D721Med (cell line): ENCODE measurements around the gene CISH.

ENCODE experiments used
- DNase-seq: peaks from one replicate; pipeline ENCODE4 v3.0.0; 2011; ENCODE audit warnings: low spot score; ENCODE audit not compliant: insufficient read length
- FAIRE-seq: peaks from 2 replicates; lab custom pipeline; 2011; peaks lifted over from hg19 to GRCh38; lab: Jason Lieb, UNC
- CTCF ChIP-seq: IDR thresholded peaks from 2 replicates; pipeline ENCODE4 v1.5.1; 2012; ENCODE audit warnings: mild to moderate bottlenecking, control low read depth; ENCODE audit not compliant: insufficient read depth; ENCODE audit errors: missing control alignments

The CISH gene

GRCh38 chr3:50611464-50612233, at the start of gene CISH:
Gene CISH, minus strand, starts transcription at chr3:50611774. Its CDS starts 124 bp downstream, at chr3:50611650.
- peak; percentile 7 for TF ChIP-seq CTCF
- no peak for FAIRE-seq
- DNase-seq = peak; percentile 95

GRCh38 chr3:50660386-50660785, 48.8 kb upstream of the CISH start:
- DNase-seq (no peak), FAIRE-seq (no peak)
- no peak for TF ChIP-seq CTCF

GRCh38 chr3:50658831-50659230, 47.3 kb upstream of the CISH start:
- no peak for FAIRE-seq
- no peak for DNase-seq
- TF ChIP-seq CTCF = no peak

GRCh38 chr3:50658416-50658815, 46.8 kb upstream of the CISH start:
- no peak for TF ChIP-seq CTCF
- DNase-seq = no peak
- no peak for FAIRE-seq

DNA sequence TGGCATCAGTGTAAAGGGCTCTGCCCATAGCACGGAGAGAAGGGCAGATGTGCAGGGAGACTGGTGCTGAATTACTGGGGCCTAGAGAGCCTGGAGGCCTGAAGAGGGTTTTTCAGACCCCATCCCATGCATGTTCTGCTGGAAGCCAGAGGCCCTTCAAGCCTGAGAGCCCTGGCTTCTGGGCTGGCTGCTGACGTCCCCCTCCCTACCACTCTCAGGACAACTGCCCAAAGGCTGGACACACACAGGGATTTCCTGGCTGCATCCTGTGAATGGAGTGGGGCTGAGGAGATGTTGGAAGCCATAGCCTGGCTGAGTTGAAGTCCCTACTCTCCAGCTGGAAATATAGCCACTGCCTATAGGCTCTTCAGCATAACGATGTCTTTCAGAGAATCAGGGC, 46.2 kb upstream of the CISH start:
- TF ChIP-seq CTCF = no peak
- no peak for FAIRE-seq
- no peak for DNase-seq

- no peak for FAIRE-seq
- no peak for TF ChIP-seq CTCF
- no peak for DNase-seq
These were observed 45.8 kb upstream of the CISH start for GRCh38 chr3:50657407-50657806.
